8988T (cell line): ENCODE data around the gene FBXO17.
A peak's percentile ranks its signal among the peaks of the same experiment; 100 is the strongest.
"Not testable (repeated sequence)": the region's sequence is repeated elsewhere in the genome, so short reads cannot be mapped to it uniquely, and the experiment has no call there.

ENCODE experiments used
- DNase-seq: peaks from one replicate; pipeline ENCODE4 v3.0.0; 2011

Gene FBXO17

GRCh38 chr19:38941466-38941865, 34.1 kb downstream of the FBXO17 start:
- not testable (repeated sequence) for DNase-seq

- DNase-seq, result no peak
Measured at GRCh38 chr19:38939957-38940356, 35.6 kb downstream of the FBXO17 start.

DNA sequence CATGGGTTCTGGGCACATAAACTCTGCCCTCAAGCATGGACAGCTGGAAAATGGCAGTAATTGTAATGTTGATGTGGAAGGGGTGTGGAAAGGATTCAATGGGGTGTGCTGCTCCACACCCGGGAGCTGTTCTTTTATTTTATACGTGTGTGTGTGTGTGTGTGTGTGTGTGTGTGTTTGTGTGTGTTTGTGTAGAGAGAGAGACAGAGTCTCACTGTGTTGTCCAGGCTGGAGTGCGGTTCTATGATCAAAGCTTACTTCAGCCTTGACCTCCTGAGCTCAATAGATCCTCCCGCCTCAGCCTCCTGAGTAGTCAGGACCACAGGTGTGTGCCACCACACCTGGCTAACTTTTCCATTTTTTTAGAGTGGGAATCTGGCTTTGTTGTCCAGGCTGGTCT, 42.0 kb downstream of the FBXO17 start:
- DNase-seq, result no peak

DNA sequence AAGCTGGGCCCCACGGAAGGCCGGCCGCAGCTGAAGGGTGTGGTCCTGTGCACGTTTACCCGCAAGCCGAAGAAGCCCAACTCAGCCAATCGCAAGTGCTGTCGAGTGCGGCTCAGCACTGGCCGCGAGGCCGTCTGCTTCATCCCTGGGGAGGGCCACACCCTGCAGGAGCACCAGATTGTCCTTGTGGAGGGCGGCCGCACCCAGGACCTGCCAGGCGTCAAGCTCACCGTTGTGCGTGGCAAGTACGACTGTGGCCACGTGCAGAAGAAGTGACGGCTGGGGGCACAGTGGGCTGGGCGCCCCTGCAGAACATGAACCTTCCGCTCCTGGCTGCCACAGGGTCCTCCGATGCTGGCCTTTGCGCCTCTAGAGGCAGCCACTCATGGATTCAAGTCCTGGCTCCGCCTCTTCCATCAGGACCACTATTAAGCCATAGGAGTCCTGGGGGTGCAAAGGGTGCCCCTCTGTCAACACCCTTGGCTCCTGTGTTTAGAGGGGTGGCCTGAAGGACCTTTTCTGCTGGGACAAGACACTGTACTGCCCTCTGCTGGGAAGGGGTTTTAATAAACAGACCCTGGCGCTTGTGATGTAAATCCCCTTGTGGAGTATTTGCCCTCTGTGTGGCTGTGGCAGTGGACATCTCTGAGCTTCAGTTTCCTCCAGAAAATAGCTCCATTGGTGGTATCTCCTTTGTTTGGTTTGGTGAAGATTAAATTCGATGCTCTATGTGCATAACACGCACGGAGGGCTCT, 42.9 kb downstream of the FBXO17 start:
- no peak for DNase-seq

DNA sequence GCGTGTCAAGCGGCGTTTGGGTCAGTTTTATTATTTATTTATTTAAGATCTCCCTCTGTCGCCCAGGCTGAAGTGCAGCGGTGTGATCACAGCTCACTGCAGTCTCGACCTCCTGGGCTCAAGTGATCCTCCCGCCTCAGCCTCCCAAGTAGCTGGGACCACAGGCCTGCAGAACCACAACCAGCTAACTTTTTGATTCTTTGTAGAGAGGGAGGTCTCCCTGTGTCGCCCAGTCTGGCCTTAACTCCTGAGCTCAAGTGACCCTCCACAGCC, 44.1 kb downstream of the FBXO17 start:
- DNase-seq, result no peak

- peak; percentile 100 for DNase-seq
Measured at GRCh38 chr19:38930776-38931520, 44.6 kb downstream of the FBXO17 start, which contains the start of gene MRPS12. TSS of gene MRPS12 (plus strand) at chr19:38930944. CDS start at chr19:38931295, 351 bp downstream.

DNA sequence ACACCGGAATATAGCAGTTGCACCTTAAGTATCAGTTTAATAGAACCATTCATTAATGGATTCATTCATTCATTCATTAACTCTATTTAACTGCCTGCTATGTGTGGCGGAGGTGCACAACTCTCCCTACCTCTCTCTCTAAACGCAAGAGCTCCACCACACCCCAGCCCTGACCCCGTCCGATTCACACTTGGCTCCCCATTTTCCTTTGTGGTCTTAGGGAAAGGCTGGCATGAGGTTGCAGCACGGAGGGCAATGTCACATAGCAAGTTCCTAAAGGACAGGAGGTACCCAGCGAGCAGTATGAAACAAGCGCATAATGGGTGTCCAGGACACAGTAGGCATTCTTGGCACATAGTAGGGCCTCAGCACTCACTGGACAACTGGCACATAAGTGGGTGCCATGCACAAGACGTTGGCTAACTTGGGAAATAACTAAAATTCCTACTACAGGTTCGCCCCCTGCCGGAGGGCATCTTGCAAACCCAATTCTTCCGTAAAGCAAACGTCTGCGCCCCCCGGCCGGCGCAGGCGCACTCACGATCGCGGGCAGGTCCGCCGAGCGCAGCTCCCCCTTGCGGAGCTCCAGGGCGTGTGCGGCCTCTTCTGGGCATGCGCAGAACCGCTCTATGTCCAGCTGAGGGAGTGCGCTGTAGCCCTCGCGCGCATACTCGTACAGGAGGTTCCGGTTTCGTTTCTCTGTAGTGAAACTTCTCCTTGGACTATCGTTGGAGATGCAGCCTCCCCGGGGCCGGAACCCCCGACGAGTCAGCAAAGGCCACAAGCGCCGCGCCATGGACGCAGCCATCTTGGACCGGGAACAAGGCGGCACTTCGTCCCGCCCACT, 45.4 kb downstream of the FBXO17 start, which contains the start of gene SARS2:
SARS2 (minus strand) TSS at position 835 of the 847 bp plus-strand sequence; CDS start at position 808, 27 bp downstream.
- DNase-seq, result peak; percentile 99

DNA sequence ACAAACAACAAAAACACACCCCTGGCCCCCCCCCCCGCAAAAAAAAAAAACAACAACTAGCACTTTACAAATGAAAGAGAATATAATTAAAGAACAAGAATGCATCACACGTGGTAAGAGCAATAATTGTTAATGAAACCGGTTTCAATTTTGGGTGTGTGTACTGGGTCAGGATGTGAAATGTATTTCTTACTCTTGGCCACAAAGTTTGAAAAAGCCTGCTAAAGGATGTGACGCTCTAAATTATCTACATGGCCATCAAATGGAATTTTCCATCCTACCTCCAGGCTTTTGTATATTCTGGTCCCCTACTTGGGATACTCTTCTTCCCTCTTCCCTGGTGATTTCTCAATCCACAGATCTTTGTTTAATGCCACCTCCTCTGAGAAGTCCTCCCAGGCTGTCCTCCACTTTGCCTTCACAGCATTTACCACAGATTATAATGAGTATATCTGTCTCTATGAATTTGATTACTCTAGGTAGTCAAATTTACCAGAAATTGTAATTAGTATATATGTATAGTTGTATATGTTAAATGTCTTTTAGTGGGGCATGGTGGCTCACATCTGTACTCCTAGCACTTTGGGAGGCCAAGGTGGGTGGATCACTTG, 47.0 kb downstream of the FBXO17 start:
- no peak for DNase-seq

- DNase-seq, result no peak
Measured at GRCh38 chr19:38924388-38924787, 51.2 kb downstream of the FBXO17 start.

DNA sequence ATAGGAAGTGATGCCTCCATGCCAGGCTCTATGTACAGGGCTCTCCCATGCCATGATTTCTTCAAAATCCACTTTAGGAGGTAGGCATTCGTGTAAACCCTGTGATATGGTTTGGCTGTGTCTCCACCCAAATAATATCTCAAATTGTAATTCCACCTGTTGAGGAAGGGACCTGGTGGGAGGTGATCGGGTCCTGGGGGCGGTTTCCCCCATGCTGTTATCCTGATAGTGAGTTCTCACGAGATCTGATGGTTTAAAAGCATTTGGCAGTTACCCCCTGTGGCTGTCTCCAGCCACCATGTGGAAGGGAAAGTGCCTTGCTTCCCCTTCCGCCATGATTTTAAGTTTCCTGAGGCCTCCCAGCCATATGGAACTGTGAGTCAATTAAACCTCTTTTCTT, 53.1 kb downstream of the FBXO17 start:
- no peak for DNase-seq

- DNase-seq, result no peak
Measured at GRCh38 chr19:38921420-38922274, 53.9 kb downstream of the FBXO17 start.

DNA sequence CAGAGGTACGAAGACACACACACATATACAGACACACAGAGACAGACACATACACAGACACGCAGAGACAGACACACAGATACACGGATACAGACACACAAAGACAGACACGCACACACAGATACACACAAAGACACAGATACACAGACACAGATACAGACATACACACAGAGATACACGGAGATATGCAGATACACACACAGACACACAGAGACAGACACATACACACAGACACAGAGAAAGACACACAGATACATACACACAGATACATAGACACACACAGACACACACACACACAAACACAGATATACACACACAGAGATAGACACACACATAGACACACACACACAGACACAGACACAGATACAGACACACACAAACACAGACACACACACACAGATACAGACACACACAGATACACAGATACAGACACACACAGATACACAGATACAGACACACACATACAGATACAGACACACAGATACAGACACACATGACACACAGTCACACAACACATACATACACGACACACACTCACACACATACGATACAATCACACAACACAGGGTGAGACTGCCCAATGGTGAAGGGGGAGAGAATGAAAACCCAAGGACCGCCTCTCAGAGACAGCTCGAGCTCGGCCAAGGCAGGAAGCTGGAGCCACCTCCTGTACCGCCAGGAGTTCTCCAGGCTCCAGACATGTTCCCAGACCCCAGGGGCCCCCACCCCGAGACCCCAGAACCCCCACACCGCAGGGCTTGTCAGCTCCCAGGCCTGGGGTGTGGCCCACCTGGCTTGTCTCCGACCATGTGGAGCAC, 54.7 kb downstream of the FBXO17 start:
- DNase-seq, result no peak

- DNase-seq, result no peak
Measured at GRCh38 chr19:38919837-38920601, 55.5 kb downstream of the FBXO17 start.

DNA sequence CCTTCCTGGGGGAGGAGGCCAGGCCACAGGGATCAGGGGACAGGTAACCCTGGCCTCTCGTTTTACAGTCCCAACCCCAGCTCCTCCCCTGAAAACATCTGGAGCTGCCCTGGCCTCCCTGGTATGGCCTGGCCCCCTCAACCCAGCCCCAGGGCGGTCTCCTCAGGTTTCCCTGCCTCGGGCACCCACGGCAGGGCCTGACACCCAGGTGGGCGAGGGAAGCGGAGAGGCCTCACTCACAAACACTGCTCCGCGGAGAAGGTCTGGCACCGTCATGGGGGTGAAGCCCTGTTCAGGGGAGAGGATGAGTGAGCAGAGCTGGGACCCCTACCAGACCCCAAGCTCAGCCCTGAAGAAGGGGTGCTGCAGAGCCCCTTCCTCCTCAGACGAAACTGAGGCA, 57.0 kb downstream of the FBXO17 start:
- no peak for DNase-seq

- DNase-seq, result peak; percentile 95
Measured at GRCh38 chr19:38917921-38918491, 57.5 kb downstream of the FBXO17 start.

GRCh38 chr19:38917516-38917915, 58.0 kb downstream of the FBXO17 start:
- DNase-seq, result no peak

GRCh38 chr19:38915329-38916321, 59.9 kb downstream of the FBXO17 start:
- no peak for DNase-seq

DNA sequence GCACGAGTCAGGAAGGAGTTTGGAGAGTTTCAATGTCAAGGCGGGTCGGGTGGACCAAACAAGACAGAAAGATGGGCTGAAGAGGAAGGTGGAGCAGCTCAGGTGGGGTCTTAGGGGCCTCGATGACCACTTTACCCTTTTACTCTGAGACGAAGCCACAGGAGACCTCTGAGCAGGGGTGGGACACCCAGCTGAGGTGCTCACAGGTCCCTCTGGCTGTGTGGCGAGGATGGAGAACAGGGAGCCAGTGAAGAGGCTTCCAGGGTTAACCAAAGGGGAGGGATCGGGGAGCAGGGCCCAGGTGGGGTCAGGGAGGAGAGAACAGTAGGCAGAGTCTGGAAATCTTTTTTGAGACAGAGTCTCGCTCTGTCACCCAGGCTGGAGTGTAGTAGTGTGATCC, 61.6 kb downstream of the FBXO17 start:
- DNase-seq, result no peak
